NCI-H2107 treated with DMSO at 0.1 percent for 48 hours (cell line): Measurements from ENCODE around the gene CHRFAM7A.
"Not testable (repeated sequence)": the region's sequence is repeated elsewhere in the genome, so short reads cannot be mapped to it uniquely, and the experiment has no call there.

ENCODE experiments used
- DNase-seq: peaks from one replicate; lab custom pipeline; 2025; ENCODE audit not compliant: unreplicated experiment; lab: John Stamatoyannopoulos, UW

The CHRFAM7A gene

DNA sequence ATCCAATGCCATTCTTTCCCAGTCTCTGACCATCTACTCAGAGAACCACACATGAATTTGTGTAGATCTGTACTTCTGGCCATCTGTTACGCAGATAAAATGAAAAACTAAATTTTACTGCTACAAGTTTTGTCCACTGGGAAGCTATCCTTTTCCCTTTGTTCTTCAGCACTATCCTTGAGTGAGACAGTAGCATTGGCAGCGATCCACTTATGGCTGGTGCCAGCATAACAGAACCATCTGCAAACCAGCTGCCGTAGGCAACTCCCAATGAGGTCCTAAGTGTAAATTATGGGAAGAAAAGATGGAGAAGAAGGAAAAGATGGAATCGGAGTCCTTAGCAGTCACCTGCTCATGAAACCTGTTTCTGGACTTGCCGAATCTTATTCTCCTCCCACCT, 72.3 kb downstream of the CHRFAM7A start:
- DNase-seq = not testable (repeated sequence)

DNA sequence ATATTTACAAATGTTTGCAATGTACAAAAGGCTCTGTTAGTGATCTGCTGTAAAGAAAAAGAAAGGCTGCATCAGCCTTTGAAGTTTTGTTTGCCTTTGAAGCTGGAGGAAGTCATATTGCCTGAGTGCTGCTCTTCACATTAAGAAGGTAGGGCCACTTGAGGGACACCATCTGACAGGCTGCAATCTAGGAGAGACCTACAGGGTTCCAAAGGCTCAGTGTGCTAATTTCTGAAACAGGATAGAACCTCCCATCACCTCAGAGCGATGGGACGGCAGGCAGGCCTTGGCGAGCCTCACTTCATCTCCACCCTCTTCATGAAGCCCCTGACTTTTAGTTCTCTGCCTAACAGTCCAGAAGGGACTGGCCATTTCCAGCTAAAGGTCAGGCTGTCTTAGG, 77.6 kb downstream of the CHRFAM7A start:
- not testable (repeated sequence) for DNase-seq

DNA sequence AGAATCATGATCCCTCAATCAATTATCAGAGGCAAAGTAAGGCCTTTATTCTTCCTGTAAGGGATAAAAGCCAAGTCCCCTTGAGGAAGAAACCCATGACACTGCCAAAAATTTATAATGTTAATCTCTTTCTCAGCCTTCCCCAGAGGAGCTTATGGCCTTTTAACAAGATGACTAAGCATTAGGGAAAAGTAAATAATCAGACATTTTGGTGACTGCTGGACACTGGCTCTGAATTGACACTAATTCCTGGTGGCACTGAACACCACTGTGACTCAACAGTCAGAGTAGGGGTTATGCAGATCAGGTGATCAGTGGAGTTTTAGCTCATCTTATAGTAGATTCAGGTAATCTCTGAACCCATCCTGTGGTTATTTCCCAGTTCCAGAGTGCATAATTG, 82.8 kb downstream of the CHRFAM7A start:
- not testable (repeated sequence) for DNase-seq
